ENCODE results near the gene USP7.
"Not testable (repeated sequence)": the region's sequence is repeated elsewhere in the genome, so short reads cannot be mapped to it uniquely, and the experiment has no call there.

USP7 gene

GRCh38 chr16:8843296-8843695 lies 120.4 kb downstream of the USP7 start:
- not testable (repeated sequence) for DNase-seq (ENCODE audit: low spot score)
